Peyer's patch (tissue), 4 donors: Measurements from ENCODE around the gene CATSPER3.

ENCODE experiments used
- CTCF ChIP-seq, 6 experiments: fragments of 450-650 bp in 4 of 6; fragments of 200-600 bp in 2 of 6; sonication (generic) in 1 of 6; IDR thresholded peaks; one replicate each; pipeline ENCODE4 v1.5.1; 2017 to 2019; ENCODE audit warnings: antibody characterized with exemption in 6 of 6, mild to moderate bottlenecking in 3 of 6, moderate library complexity in 1 of 6
- POLR2A ChIP-seq, 2 donors: fragments of 450-650 bp; IDR thresholded peaks; one replicate each; pipeline ENCODE4 v1.5.1; 2017; ENCODE audit warnings: antibody characterized with exemption in 2 of 2, mild to moderate bottlenecking in 2 of 2, moderate library complexity in 2 of 2

DNA sequence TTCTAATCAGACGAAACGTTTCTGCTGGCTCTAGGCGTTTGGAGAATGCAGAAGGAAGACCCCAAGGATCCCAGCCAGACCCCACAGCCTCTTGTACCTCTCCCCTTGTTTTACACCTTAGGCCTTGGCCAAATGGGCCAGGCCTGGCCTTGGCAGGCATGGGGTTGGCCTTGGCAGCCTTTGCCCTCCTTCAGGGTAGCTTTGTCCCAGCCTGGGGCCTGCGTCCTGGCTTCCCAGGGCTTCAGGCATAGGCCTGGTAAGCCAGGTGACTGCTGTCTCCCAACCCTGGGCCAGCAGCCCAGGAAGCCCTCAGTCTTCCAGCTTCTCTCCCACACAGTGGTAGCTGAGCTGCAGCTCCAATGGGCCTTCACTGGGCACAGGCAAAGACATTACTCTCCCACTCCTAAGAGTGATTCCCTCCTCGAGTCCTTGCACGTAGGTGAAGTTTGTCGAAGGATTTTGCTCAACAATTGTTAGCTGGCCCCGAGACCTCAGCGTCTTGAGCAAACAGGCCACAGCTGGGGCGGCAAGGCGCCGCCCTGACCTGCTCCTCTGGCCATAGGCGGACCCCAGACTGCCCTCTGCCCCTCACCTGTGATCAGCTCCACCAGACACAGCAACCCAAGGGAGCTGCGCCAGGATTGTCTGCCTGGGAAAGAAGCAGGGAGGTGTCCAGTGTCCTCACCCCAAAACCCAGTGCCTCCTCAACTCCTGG, 67.4 kb downstream of the CATSPER3 start:
- TF ChIP-seq POLR2A (IDR thresholded peaks at IDR 0.05) (no peak), CTCF (IDR thresholded peaks at IDR 0.05) (no peak)
